Stomach smooth muscle (tissue), 2 donors: ENCODE data around the gene SPCS2.
A peak's percentile ranks its signal among the peaks of the same experiment; 100 is the strongest.
"Not testable (repeated sequence)": the region's sequence is repeated elsewhere in the genome, so short reads cannot be mapped to it uniquely, and the experiment has no call there.

Source experiments
- H3K27ac ChIP-seq: one replicate; pipeline ENCODE4 v1.7.0; 2013; ENCODE audit warnings: mild to moderate bottlenecking, low read length, inconsistent platforms
- H3K27me3 ChIP-seq, 2 donors: one replicate each; pipeline ENCODE4 v1.7.0; 2013; ENCODE audit warnings: low read length in 2 of 2; ENCODE audit not compliant: insufficient read depth in 2 of 2, control insufficient read depth in 1 of 2
- H3K36me3 ChIP-seq, 2 donors: one replicate each; pipeline ENCODE4 v1.7.0; 2013; ENCODE audit warnings: low read length in 2 of 2; ENCODE audit not compliant: control insufficient read depth in 2 of 2, insufficient read depth in 2 of 2
- H3K4me1 ChIP-seq: one replicate; pipeline ENCODE4 v1.7.0; 2013; ENCODE audit warnings: low read length; ENCODE audit not compliant: control insufficient read depth, insufficient read depth
- H3K4me3 ChIP-seq, 2 donors: one replicate each; pipeline ENCODE4 v1.7.0; 2013; ENCODE audit warnings: low read length in 2 of 2
- H3K9ac ChIP-seq, 2 donors: one replicate each; pipeline ENCODE4 v1.7.0; 2013; ENCODE audit warnings: low read length in 2 of 2, mild to moderate bottlenecking in 1 of 2
- H3K9me3 ChIP-seq, 2 donors: one replicate each; pipeline ENCODE4 v1.7.0; 2013; ENCODE audit warnings: low read length in 2 of 2; ENCODE audit not compliant: control insufficient read depth in 2 of 2
- donor health status: healthy.
- donor health status: Pancreatic carcinoma.

Gene SPCS2

GRCh38 chr11:75001686-75002085, 52.6 kb downstream of the SPCS2 start:
- no peaks in the 10 kb centered on the region for H3K9me3 ChIP-seq
- H3K4me1 ChIP-seq, result no peaks in the 10 kb centered on the region
- H3K27me3 ChIP-seq, result no peaks in the 10 kb centered on the region
- no peak overlapping the region for H3K4me3 ChIP-seq
- H3K36me3 ChIP-seq, result peaks cover 13% of the 10 kb centered on the region in 2 donors
- H3K27ac ChIP-seq, result no peak overlapping the region
- H3K9ac ChIP-seq, result no peak overlapping the region

DNA sequence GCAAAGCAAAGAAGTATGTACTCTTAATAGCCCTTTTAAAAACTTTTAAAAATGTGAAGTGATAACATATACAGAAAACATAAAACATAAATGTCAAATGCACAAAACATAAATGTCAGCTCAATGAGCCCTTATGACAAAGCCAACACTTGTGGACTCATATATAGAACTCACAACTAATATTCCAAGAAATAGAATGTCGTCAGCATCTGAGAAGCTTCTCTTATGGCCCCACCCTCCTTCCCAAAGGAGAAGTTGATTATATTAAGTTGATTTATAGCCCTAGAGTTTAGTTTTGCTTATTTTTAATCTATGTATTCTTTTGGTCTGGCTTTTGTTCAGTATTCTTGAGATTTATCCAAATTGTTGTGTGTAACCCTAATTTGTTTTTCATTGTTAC, 53.5 kb downstream of the SPCS2 start:
- H3K4me3 ChIP-seq, result no peak overlapping the region
- H3K4me1 ChIP-seq, result no peaks in the 10 kb centered on the region
- H3K27me3 ChIP-seq, result no peaks in the 10 kb centered on the region
- H3K27ac ChIP-seq, result no peak overlapping the region
- no peaks in the 10 kb centered on the region for H3K9me3 ChIP-seq
- H3K36me3 ChIP-seq, result peaks cover 15% of the 10 kb centered on the region in 2 donors
- H3K9ac ChIP-seq, result no peak overlapping the region

GRCh38 chr11:75004215-75004614, 55.1 kb downstream of the SPCS2 start:
- H3K9ac ChIP-seq, result no peak overlapping the region
- H3K27me3 ChIP-seq, result no peaks in the 10 kb centered on the region
- no peaks in the 10 kb centered on the region for H3K4me1 ChIP-seq
- H3K9me3 ChIP-seq, result no peaks in the 10 kb centered on the region
- H3K27ac ChIP-seq, result no peak overlapping the region
- H3K36me3 ChIP-seq, result peaks cover 15 to 17% of the 10 kb centered on the region in 2 donors
- no peak overlapping the region for H3K4me3 ChIP-seq

DNA sequence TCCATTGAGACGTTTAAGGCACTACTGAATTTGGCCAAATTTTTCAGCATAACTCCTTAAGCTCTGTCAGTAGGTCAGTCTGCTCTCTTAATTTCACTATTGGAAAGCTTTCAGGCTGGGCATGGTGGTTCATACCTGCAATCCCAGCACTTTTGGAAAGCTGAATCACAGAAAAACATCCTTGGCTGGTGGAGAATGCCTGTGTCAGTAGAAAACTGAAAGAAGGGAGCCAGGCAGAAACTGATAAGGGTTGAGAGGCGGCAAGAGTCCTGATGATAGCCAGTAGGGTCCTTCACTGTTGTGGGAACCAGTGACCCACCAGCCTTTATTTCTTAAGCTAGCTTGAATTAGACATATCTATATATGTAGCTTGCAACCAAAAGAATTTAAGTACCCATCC, 62.3 kb downstream of the SPCS2 start:
- Histone ChIP-seq H3K4me1 (peaks cover 10% of the 10 kb centered on the region), H3K27me3 (no peaks in the 10 kb centered on the region), H3K9me3 (no peaks in the 10 kb centered on the region), H3K27ac (no peak overlapping the region), H3K4me3 (no peak overlapping the region), H3K9ac (no peak overlapping the region), H3K36me3 (peaks cover 7 to 10% of the 10 kb centered on the region in 2 donors)

GRCh38 chr11:75011872-75012271, 62.8 kb downstream of the SPCS2 start:
- no peak overlapping the region for H3K27ac ChIP-seq
- H3K9ac ChIP-seq, result no peak overlapping the region
- H3K36me3 ChIP-seq, result peaks cover 3 to 5% of the 10 kb centered on the region in 2 donors

GRCh38 chr11:75013051-75013450, 64.0 kb downstream of the SPCS2 start:
- Histone ChIP-seq H3K9ac (no peak overlapping the region), H3K27me3 (no peaks in the 10 kb centered on the region), H3K4me1 (peaks cover 10% of the 10 kb centered on the region), H3K36me3 (peaks cover 0 to 5% of the 10 kb centered on the region in 2 donors), H3K4me3 (no peak overlapping the region), H3K27ac (no peak overlapping the region), H3K9me3 (no peaks in the 10 kb centered on the region)

More at GRCh38 chr11:75011872-75012271, 62.8 kb downstream of the SPCS2 start:
- no peak overlapping the region for H3K4me3 ChIP-seq
- peaks cover 10% of the 10 kb centered on the region for H3K4me1 ChIP-seq
- no peaks in the 10 kb centered on the region for H3K9me3 ChIP-seq
- no peaks in the 10 kb centered on the region for H3K27me3 ChIP-seq

DNA sequence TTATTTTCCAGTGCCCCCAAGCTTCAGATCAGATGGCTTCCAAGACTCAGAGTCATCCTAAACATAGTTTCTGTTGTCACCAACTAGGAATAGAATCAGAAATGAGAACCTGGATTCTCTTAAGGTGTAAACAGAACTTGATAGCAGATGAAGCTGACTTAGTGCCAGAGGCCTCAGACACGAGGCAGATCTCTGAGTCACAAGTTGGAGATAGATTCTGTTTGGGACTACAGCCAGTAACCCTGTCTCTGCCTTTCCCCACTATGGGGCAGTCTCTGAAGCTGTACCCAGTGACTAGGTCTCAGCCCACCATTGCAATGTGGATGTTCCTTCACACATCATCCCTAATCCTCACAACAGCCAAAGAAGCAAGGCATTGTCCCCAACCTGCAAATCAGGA, 65.1 kb downstream of the SPCS2 start:
- Histone ChIP-seq H3K27ac (no peak overlapping the region), H3K4me3 (peak overlapping the region in 1 of 2 donors; percentile 5), H3K9me3 (no peaks in the 10 kb centered on the region), H3K4me1 (peaks cover 10% of the 10 kb centered on the region), H3K27me3 (no peaks in the 10 kb centered on the region), H3K36me3 (peaks cover 0 to 4% of the 10 kb centered on the region in 2 donors), H3K9ac (no peak overlapping the region)

DNA sequence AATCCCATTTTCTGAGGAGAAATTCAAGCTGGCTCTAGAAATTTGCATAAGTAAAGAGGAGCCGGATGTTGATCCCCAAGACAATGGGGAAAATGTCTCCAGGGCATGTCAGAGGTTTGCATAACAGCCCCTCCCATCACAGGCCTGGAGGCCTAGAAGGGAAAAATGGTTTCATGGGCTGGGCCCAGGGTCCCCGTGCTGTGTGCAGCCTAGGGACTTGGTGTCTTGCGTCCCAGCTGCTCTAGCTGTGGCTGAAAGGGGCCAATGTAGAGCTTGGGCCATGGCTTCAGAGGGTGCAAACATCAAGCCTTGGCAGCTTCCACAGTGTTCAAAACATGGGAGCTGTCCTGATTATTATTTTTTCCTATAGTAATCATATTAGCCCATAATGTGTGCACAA, 70.1 kb downstream of the SPCS2 start:
- not testable (repeated sequence) for H3K9ac ChIP-seq, H3K4me1 ChIP-seq, H3K9me3 ChIP-seq, H3K27ac ChIP-seq, H3K27me3 ChIP-seq, H3K36me3 ChIP-seq, H3K4me3 ChIP-seq

GRCh38 chr11:75020328-75020727, 71.3 kb downstream of the SPCS2 start:
- not testable (repeated sequence) for H3K4me1 ChIP-seq, H3K27me3 ChIP-seq, H3K4me3 ChIP-seq, H3K36me3 ChIP-seq, H3K27ac ChIP-seq, H3K9me3 ChIP-seq, H3K9ac ChIP-seq

DNA sequence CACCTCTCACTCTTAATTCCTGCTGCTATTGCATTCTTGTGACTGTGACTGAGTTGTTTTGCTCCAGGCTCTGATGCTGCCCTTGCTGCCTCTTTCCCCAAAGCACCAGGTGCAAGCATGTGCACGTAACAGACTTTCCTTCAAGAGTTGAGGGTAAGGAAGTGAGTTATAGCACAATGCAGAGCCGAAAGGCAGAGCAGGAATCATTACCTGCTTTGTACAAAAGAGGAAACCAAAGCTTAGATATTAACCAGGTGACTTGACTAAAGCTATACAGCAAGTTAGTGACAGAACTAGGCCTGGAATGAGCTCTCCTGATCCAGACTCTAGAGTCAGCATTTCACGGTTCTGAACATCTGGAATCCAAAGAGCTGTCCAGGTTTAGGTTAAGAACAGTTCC, 73.2 kb downstream of the SPCS2 start:
- Histone ChIP-seq H3K27me3 (no peaks in the 10 kb centered on the region), H3K9me3 (no peaks in the 10 kb centered on the region), H3K4me1 (no peaks in the 10 kb centered on the region), H3K27ac (no peak overlapping the region), H3K9ac (no peak overlapping the region), H3K4me3 (no peak overlapping the region), H3K36me3 (no peaks in the 10 kb centered on the region)

DNA sequence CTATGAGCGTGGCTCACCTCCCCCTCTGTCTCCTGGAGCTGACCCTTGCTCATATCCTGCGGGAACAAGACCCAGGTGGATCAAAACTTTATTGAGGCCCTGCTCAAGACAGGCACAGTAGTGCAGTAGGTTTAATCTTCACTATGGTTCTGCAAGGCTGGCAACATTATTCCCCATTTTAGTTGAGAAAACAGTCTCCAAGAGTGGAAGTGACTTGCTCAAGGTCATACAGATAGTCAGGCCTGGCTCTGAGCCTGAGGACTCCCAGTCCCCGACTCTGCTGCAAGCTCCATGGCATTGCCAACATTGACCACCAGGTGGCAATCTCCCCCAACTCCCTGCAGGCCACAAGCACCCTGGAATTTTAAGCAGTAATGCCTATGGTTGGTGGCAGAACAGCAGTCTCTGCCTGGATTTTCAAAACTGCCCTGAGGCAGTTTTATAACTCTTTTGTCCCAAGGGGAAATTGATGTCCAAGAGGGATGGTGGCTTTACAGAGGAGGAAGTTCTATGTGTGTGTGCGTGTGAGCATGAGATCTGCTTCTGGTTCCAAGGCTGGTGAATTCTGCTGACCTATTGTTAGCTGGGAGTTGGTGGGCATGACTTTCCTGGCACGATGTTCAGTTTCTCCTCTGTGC, 73.8 kb downstream of the SPCS2 start:
- Histone ChIP-seq H3K4me1 (no peaks in the 10 kb centered on the region), H3K4me3 (no peak overlapping the region), H3K27ac (no peak overlapping the region), H3K36me3 (no peaks in the 10 kb centered on the region), H3K9ac (no peak overlapping the region), H3K27me3 (no peaks in the 10 kb centered on the region), H3K9me3 (no peaks in the 10 kb centered on the region)
